ENCODE data around the gene BID.
A peak's percentile ranks its signal among the peaks of the same experiment; 100 is the strongest.
"Not testable (repeated sequence)": the region's sequence is repeated elsewhere in the genome, so short reads cannot be mapped to it uniquely, and the experiment has no call there.

Gene BID

DNA sequence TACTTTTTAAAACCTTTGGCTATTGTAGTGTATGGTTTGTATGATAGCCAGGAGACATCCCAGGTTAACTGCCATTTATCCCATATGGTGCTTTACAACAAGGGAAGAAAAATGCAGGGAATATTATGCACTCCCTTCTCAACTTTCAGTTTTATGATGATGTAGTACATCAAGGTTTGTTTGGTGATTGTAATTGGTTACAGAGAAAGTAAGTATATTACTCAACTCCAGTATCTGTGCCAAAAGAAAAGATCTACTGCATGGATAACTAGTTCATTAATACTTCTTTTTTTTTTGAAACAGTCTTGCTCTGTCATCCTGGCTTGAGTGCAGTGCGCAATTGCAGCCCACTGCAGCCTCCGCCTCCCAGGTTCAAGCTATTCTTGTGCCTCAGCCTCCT is 70.5 kb downstream of the BID start:
- peak; percentile 31 for DNase-seq (ENCODE audit: low read depth)

GRCh38 chr22:17700778-17701177 is 73.5 kb downstream of the BID start:
- DNase-seq (ENCODE audit: low read depth): no peak

GRCh38 chr22:17699696-17700340 is 74.5 kb downstream of the BID start:
- DNase-seq (ENCODE audit: low read depth): no peak

- no peak for DNase-seq (ENCODE audit: low read depth)
These were observed 75.3 kb downstream of the BID start for GRCh38 chr22:17698948-17699347.

- DNase-seq (ENCODE audit: low read depth): not testable (repeated sequence)
These were observed 76.0 kb downstream of the BID start for GRCh38 chr22:17698276-17698675.

DNA sequence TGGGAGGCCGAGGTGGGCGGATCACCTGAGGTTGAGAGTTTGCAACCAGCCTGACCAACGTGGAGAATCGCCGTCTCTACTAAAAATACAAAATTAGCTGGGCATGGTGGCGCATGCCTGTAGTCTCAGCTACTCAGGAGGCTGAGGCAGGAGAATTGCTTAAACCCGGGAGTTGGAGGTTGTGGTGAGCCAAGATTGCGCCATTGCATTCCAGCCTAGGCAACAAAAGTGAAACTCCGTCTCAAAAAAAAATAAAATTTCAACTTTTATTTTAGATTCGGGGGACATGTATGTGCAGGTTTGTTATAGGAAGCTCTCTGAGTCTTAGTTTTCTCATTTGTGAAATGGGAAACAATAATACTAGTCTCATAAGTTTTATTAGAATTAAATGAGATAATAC is 77.1 kb downstream of the BID start:
- DNase-seq (ENCODE audit: low read depth): not testable (repeated sequence)

GRCh38 chr22:17695986-17696385 is 78.3 kb downstream of the BID start:
- DNase-seq (ENCODE audit: low read depth): no peak

DNA sequence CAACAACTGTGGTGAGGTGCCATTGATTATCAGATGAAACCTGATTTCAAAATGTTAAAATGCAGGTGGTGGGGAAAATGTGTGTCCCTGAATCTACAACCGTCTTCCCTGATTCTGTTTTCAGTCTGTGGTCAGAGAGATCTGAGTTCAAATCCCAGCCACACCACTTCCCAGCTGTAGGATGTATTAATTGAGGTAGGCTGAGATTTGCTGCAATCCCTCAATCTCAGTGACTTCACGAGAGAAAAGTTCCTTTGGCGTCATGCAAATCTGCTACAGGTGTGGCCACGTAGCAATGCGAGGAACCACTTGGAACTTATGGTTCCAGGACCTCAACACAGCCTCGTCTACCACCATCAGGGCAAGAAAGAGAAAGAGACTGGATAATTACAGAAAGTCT is 79.5 kb downstream of the BID start:
- DNase-seq (ENCODE audit: low read depth): no peak

DNA sequence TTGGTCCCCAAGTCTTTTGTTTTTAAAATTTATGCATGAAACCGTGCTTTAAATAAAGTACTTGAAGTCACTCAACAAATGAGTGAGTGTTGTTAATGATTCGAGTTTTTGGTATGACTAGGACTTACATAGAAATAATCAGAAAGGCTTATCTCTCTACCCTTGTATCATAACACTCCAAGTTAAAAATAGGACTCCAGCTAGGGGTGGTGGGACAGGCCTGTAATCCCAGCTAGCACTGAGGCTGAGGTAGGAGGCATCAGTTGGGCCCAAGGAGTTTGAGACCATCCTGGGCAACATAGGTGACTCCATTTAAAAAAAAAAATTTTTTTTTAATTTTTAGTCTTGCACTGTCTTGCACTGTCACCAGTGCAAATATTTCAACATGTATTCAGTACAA is 80.1 kb downstream of the BID start:
- no peak for DNase-seq (ENCODE audit: low read depth)

GRCh38 chr22:17692841-17693240 is 81.4 kb downstream of the BID start:
- DNase-seq (ENCODE audit: low read depth): no peak

DNA sequence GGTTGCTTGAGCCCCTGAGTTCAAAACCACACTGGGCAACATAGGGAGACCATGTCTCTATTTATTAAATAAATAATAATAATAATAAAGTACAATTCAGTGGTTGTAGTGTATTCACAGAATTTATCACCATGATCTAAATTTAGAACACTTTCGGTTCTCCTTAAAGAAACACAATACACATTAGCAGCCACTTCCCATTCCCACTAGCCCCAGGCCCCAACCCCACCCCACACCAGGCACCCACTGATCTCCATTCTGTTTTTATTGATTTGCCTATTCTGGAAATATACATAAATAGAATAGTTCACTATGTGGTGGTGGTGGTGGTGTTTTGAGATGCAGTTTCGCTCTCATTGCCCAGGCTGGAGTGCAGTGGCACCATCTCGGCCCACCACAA is 90.0 kb downstream of the BID start:
- DNase-seq (ENCODE audit: low read depth): no peak
